Activated T-helper 17 cell treated with anti-CD3 and anti-CD28 coated beads, Interleukin-2, amount 50 U/mL, for 72 hours (primary cell): Measurements from ENCODE around the gene SHISA5. TPM values are rescaled to one million over a fixed set of nuclear protein-coding genes. Genes with fewer than 3 reads are reported as not detected.
A peak's percentile ranks its signal among the peaks of the same experiment; 100 is the strongest.
"Not testable (repeated sequence)": the region's sequence is repeated elsewhere in the genome, so short reads cannot be mapped to it uniquely, and the experiment has no call there.

ENCODE experiments used
- ATAC-seq: fragments of 150-1000 bp; cut with Tn5 transposase; replicated peaks from 2 replicates; pipeline ENCODE4 v1.10.0; 2021; ENCODE audit warnings: mild to moderate bottlenecking, moderate library complexity
- H3K27ac Mint-ChIP-seq: one replicate; pipeline ENCODE4 v1.8.0; 2022; ENCODE audit warnings: mixed read lengths
- H3K27me3 Mint-ChIP-seq: one replicate; pipeline ENCODE4 v1.8.0; 2022; ENCODE audit warnings: mixed read lengths
- H3K36me3 Mint-ChIP-seq: one replicate; pipeline ENCODE4 v1.8.0; 2022; ENCODE audit warnings: low read depth, mild to moderate bottlenecking, mixed read lengths
- H3K4me1 Mint-ChIP-seq: one replicate; pipeline ENCODE4 v1.8.0; 2022; ENCODE audit warnings: mixed read lengths
- H3K4me3 Mint-ChIP-seq: one replicate; pipeline ENCODE4 v1.8.0; 2022; ENCODE audit warnings: mild to moderate bottlenecking, mixed read lengths
- H3K9me3 Mint-ChIP-seq: one replicate; pipeline ENCODE4 v1.8.0; 2022; ENCODE audit warnings: mixed read lengths
- total RNA-seq, 2 donors: library from RNA; stranded (reverse); gene quantifications; one replicate each; pipeline ENCODE4 v1.2.3, GENCODE V29; 2022

The SHISA5 gene
- total RNA-seq, 2 donors from 2014 or later: 112 to 113 TPM

GRCh38 chr3:48476426-48477053 lies 27.4 kb downstream of the SHISA5 start:
- peaks cover 22% of the 10 kb centered on the region for H3K36me3 Mint-ChIP-seq
- no peaks in the 10 kb centered on the region for H3K9me3 Mint-ChIP-seq
- ATAC-seq: no peak
- H3K27ac Mint-ChIP-seq: no peak overlapping the region
- no peaks in the 10 kb centered on the region for H3K27me3 Mint-ChIP-seq
- no peak overlapping the region for H3K4me3 Mint-ChIP-seq
- peaks cover 36% of the 10 kb centered on the region for H3K4me1 Mint-ChIP-seq

- peaks cover 27% of the 10 kb centered on the region for H3K36me3 Mint-ChIP-seq
- peaks cover 37% of the 10 kb centered on the region for H3K4me1 Mint-ChIP-seq
- no peak for ATAC-seq
- H3K4me3 Mint-ChIP-seq: no peak overlapping the region
- H3K27me3 Mint-ChIP-seq: no peaks in the 10 kb centered on the region
- H3K27ac Mint-ChIP-seq: peak overlapping the region; percentile 39
- no peaks in the 10 kb centered on the region for H3K9me3 Mint-ChIP-seq
These were observed 28.8 kb downstream of the SHISA5 start for GRCh38 chr3:48475188-48475587.

GRCh38 chr3:48474619-48475018 lies 29.4 kb downstream of the SHISA5 start:
- no peak for ATAC-seq
- H3K4me3 Mint-ChIP-seq: peak overlapping the region; percentile 2
- H3K27me3 Mint-ChIP-seq: no peaks in the 10 kb centered on the region
- peaks cover 33% of the 10 kb centered on the region for H3K36me3 Mint-ChIP-seq
- H3K4me1 Mint-ChIP-seq: peaks cover 43% of the 10 kb centered on the region
- peak overlapping the region; percentile 39 for H3K27ac Mint-ChIP-seq
- H3K9me3 Mint-ChIP-seq: no peaks in the 10 kb centered on the region

DNA sequence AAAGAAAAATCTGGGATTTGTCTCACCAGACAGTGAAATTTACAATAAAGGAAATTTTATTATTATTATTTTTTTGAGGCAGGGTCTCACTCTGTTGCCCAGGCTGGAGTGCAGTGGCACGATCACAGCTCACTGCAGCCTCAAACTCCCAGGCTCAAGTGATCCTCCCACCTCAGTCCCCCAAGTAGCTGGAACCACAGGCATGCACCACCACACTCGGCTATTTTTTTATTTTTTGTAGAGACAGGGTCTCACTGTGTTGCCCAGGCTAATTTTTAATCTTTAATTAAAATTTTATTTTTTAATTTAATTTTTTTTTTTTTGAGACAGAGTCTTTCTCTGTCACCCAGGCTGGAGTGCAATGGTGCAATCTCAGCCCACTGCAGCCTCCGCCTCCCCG lies 29.9 kb downstream of the SHISA5 start:
- Mint-ChIP-seq H3K36me3 (peaks cover 36% of the 10 kb centered on the region), H3K4me1 (peaks cover 44% of the 10 kb centered on the region)
- not testable (repeated sequence) for ATAC-seq, H3K9me3 Mint-ChIP-seq, H3K27me3 Mint-ChIP-seq, H3K4me3 Mint-ChIP-seq, H3K27ac Mint-ChIP-seq

DNA sequence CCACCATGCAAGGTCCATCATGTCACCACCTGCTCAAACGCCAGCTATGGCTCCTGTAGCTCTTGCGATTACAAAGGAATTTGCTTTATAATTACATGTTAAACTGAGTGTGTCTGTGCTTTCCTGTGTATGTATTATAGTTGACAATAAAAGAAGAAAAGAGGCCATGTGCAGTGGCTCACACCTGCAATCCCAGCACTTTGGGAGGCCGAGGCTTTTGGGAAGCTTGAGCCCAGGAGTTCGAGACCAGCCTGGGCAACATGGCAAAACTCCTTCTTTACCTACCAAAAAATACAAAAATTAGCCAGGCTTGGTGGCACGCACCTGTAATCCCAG lies 30.4 kb downstream of the SHISA5 start:
- peaks cover 43% of the 10 kb centered on the region for H3K4me1 Mint-ChIP-seq
- H3K4me3 Mint-ChIP-seq: peak overlapping the region; percentile 97
- H3K9me3 Mint-ChIP-seq: no peaks in the 10 kb centered on the region
- H3K27ac Mint-ChIP-seq: peak overlapping the region; percentile 94
- no peak for ATAC-seq
- peaks cover 36% of the 10 kb centered on the region for H3K36me3 Mint-ChIP-seq
- no peaks in the 10 kb centered on the region for H3K27me3 Mint-ChIP-seq

- Mint-ChIP-seq H3K4me1 (peaks cover 39% of the 10 kb centered on the region), H3K36me3 (peaks cover 38% of the 10 kb centered on the region)
These were observed 30.9 kb downstream of the SHISA5 start for GRCh38 chr3:48472923-48473616.

GRCh38 chr3:48472673-48472922 lies 31.4 kb downstream of the SHISA5 start:
- Mint-ChIP-seq H3K4me1 (peaks cover 39% of the 10 kb centered on the region), H3K9me3 (no peaks in the 10 kb centered on the region), H3K27ac (peak overlapping the region; percentile 94), H3K4me3 (peak overlapping the region; percentile 97), H3K36me3 (peaks cover 43% of the 10 kb centered on the region), H3K27me3 (no peaks in the 10 kb centered on the region)
- peak; percentile 33 for ATAC-seq

More at GRCh38 chr3:48472923-48473616, 30.9 kb downstream of the SHISA5 start:
- H3K4me3 Mint-ChIP-seq: peak overlapping the region; percentile 97
- H3K9me3 Mint-ChIP-seq: no peaks in the 10 kb centered on the region
- H3K27ac Mint-ChIP-seq: peak overlapping the region; percentile 94
- no peaks in the 10 kb centered on the region for H3K27me3 Mint-ChIP-seq
- peak; percentile 88 for ATAC-seq

GRCh38 chr3:48470286-48470685 lies 33.7 kb downstream of the SHISA5 start:
- no peaks in the 10 kb centered on the region for H3K9me3 Mint-ChIP-seq
- peaks cover 66% of the 10 kb centered on the region for H3K36me3 Mint-ChIP-seq
- no peak for ATAC-seq
- H3K27ac Mint-ChIP-seq: peak overlapping the region; percentile 85
- no peaks in the 10 kb centered on the region for H3K27me3 Mint-ChIP-seq
- H3K4me3 Mint-ChIP-seq: peak overlapping the region; percentile 97
- peaks cover 45% of the 10 kb centered on the region for H3K4me1 Mint-ChIP-seq

GRCh38 chr3:48469046-48469915 lies 34.7 kb downstream of the SHISA5 start:
- H3K27me3 Mint-ChIP-seq: no peaks in the 10 kb centered on the region

GRCh38 chr3:48468329-48468731 lies 35.6 kb downstream of the SHISA5 start:
- Mint-ChIP-seq H3K27me3 (no peaks in the 10 kb centered on the region), H3K4me1 (peaks cover 40% of the 10 kb centered on the region), H3K4me3 (peak overlapping the region; percentile 97), H3K27ac (peak overlapping the region; percentile 96), H3K36me3 (peaks cover 64% of the 10 kb centered on the region), H3K9me3 (no peaks in the 10 kb centered on the region)
- no peak for ATAC-seq

More at GRCh38 chr3:48469046-48469915, 34.7 kb downstream of the SHISA5 start:
- no peaks in the 10 kb centered on the region for H3K9me3 Mint-ChIP-seq
- ATAC-seq: no peak
- H3K27ac Mint-ChIP-seq: peak overlapping the region; percentile 85
- H3K4me1 Mint-ChIP-seq: peaks cover 43% of the 10 kb centered on the region
- H3K36me3 Mint-ChIP-seq: peaks cover 64% of the 10 kb centered on the region
- H3K4me3 Mint-ChIP-seq: peak overlapping the region; percentile 97

DNA sequence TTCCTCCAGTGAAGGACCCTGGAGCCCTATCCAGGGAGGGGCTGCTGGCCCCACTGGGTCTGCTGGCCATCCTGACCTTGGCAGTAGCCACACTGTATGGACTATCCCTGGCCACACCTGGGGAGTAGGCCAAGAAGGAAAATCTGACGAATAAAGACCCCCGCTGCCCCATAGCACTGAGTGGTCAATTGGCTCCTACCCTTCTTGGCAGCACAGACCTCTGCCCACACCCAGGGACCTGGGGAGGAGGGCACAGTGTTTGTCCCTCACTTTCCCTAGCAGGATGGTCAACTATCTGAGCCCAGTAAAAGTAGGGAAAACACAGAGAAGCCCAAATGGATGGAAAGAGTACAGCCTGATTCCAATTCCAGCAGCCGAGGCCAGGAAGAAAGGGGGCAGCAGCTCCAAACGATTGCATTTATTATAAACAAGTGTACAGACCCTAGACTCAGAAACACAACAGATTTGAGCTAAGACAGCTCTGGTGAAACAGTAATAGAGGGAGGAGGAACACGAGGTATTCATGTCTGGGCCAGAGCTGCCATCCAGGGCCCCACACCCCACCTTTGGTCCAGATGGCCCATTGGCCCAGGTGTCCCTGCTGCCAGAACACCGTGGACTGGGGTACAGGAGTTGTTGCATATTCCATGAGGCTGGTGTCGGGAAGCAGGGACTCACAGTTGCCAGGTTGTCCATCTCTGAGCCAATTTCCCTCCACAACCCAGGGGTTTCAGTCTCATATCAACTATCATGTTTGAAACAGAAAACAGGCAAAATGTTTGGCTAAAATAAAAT lies 36.3 kb downstream of the SHISA5 start:
- peak overlapping the region; percentile 97 for H3K4me3 Mint-ChIP-seq
- no peaks in the 10 kb centered on the region for H3K9me3 Mint-ChIP-seq
- peaks cover 58% of the 10 kb centered on the region for H3K36me3 Mint-ChIP-seq
- no peaks in the 10 kb centered on the region for H3K27me3 Mint-ChIP-seq
- H3K4me1 Mint-ChIP-seq: peaks cover 33% of the 10 kb centered on the region
- no peak for ATAC-seq
- peak overlapping the region; percentile 96 for H3K27ac Mint-ChIP-seq

- Mint-ChIP-seq H3K4me1 (peaks cover 33% of the 10 kb centered on the region), H3K4me3 (peak overlapping the region; percentile 97), H3K9me3 (no peaks in the 10 kb centered on the region), H3K27me3 (no peaks in the 10 kb centered on the region), H3K36me3 (peaks cover 57% of the 10 kb centered on the region), H3K27ac (peak overlapping the region; percentile 96)
- peak; percentile 7 for ATAC-seq
These were observed 36.9 kb downstream of the SHISA5 start for GRCh38 chr3:48467110-48467454.

GRCh38 chr3:48466386-48467109 lies 37.4 kb downstream of the SHISA5 start:
- Mint-ChIP-seq H3K36me3 (peaks cover 57% of the 10 kb centered on the region), H3K27me3 (no peaks in the 10 kb centered on the region), H3K9me3 (no peaks in the 10 kb centered on the region), H3K27ac (peak overlapping the region; percentile 96), H3K4me3 (peak overlapping the region; percentile 97), H3K4me1 (peaks cover 33% of the 10 kb centered on the region)
- peak; percentile 53 for ATAC-seq
